ENCODE data around the gene NMB.

Gene NMB

GRCh38 chr15:84616235-84616634 lies 41.8 kb downstream of the NMB start:
- H3K9me3 ChIP-seq, result peaks cover 7% of the 10 kb centered on the region
- H3K36me3 ChIP-seq, result peaks cover 21% of the 10 kb centered on the region
- TF ChIP-seq CTCF (IDR thresholded peaks at IDR 0.05; ENCODE audit: low read depth, low read length), result no peak
- no peak for DNase-seq
- H3K27me3 ChIP-seq, result no peaks in the 10 kb centered on the region
- H3K4me3 ChIP-seq (ENCODE audit: low read depth, low read length), result no peak overlapping the region
- H3K4me1 ChIP-seq, result no peaks in the 10 kb centered on the region

- Histone ChIP-seq H3K4me1 (no peaks in the 10 kb centered on the region), H3K36me3 (peaks cover 26% of the 10 kb centered on the region), H3K4me3 (ENCODE audit: low read depth, low read length) (no peak overlapping the region), H3K27me3 (no peaks in the 10 kb centered on the region), H3K9me3 (no peaks in the 10 kb centered on the region)
- TF ChIP-seq CTCF (IDR thresholded peaks at IDR 0.05; ENCODE audit: low read depth, low read length), result no peak
- DNase-seq, result no peak
Observed at GRCh38 chr15:84611631-84612030, 46.4 kb downstream of the NMB start.

DNA sequence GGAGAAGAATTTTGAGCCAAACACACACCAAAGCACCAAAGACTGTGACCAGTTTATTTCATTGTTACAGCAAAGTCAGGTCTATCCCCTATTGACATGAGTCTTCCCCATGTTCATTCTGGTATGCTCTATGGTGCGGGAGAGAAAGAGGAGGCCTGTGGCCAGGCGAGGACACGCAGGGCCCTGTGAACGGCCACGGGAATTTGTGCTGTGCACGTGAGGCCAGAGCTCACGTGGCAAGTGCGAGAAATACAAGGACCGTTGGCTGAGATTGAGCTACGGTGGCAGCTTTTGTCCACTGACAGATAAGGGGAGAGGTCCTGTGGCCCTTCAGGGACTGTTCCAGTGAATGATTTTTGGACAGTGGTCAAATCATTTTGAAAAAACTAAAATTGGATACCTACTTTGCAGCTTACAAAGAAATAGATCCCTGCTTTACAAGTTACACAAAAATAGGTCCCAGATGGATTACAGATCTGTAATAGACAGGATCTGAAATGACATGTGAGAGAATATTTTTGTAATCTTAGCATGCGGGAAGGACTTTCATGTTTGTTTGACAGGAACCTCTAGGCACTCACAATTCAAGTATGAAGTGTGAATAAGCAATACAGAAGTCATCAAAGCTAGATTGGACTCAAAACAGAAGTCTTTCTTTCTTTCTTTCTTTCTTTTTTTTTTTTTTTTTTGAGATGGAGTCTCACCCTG lies 48.0 kb downstream of the NMB start:
- no peak overlapping the region for H3K4me3 ChIP-seq (ENCODE audit: low read depth, low read length)
- peaks cover 37% of the 10 kb centered on the region for H3K36me3 ChIP-seq
- TF ChIP-seq CTCF (IDR thresholded peaks at IDR 0.05; ENCODE audit: low read depth, low read length), result no peak
- H3K9me3 ChIP-seq, result no peaks in the 10 kb centered on the region
- no peaks in the 10 kb centered on the region for H3K27me3 ChIP-seq
- no peaks in the 10 kb centered on the region for H3K4me1 ChIP-seq
- no peak for DNase-seq

DNA sequence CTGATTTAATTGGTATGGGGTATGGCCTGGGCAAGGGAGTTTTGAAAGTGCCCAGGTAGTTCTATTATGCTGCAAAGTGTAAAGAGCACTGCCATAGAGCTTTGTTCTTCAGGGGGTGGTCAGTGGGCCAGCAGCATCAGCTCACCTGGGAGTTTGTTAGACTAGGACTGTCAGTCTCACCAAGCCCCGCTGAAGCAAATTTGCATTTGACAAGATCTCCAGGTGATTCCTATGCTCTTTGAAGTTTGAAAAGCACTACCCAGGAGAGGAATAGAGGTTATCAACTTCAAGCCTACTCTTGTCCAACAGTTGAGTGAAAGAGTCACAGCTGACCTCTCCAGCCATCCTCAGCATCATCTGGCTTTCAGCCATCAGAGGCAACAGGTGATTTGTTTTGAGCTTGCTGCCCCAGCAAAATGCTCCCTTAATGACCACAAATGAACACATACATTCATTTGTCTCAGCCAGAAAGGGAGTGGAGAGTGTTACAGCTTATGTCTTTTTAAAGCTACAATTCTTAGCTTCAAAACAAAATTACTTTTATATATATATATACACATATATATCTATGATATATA lies 49.2 kb downstream of the NMB start:
- DNase-seq, result no peak
- no peaks in the 10 kb centered on the region for H3K9me3 ChIP-seq
- H3K27me3 ChIP-seq, result no peaks in the 10 kb centered on the region
- no peaks in the 10 kb centered on the region for H3K4me1 ChIP-seq
- TF ChIP-seq CTCF (IDR thresholded peaks at IDR 0.05; ENCODE audit: low read depth, low read length), result no peak
- H3K4me3 ChIP-seq (ENCODE audit: low read depth, low read length), result no peak overlapping the region
- peaks cover 45% of the 10 kb centered on the region for H3K36me3 ChIP-seq

- DNase-seq, result no peak
- Histone ChIP-seq H3K4me1 (no peaks in the 10 kb centered on the region), H3K36me3 (peaks cover 45% of the 10 kb centered on the region), H3K4me3 (ENCODE audit: low read depth, low read length) (no peak overlapping the region), H3K27me3 (no peaks in the 10 kb centered on the region), H3K9me3 (no peaks in the 10 kb centered on the region)
- TF ChIP-seq CTCF (IDR thresholded peaks at IDR 0.05; ENCODE audit: low read depth, low read length), result no peak
Observed at GRCh38 chr15:84606653-84607120, 51.3 kb downstream of the NMB start.

DNA sequence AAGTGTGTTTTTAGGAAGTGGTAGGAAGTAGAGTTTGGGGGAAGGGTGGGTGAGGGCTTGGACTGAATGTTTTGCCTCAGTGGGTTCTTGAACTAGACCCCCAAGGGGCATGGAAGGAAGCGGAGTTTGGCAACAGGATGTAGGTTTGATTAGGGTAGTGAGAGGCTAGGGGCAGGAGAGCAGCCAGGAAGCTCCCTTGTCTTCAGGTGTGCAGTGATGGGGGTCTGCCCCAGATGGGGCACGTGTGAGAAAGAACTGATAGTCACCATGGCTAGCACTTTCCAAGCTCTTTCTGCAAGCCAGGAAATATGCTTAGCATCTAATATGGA lies 52.5 kb downstream of the NMB start:
- no peak for DNase-seq
- Histone ChIP-seq H3K36me3 (peaks cover 39% of the 10 kb centered on the region), H3K27me3 (no peaks in the 10 kb centered on the region), H3K4me1 (no peaks in the 10 kb centered on the region), H3K4me3 (ENCODE audit: low read depth, low read length) (no peak overlapping the region), H3K9me3 (no peaks in the 10 kb centered on the region)
- TF ChIP-seq CTCF (IDR thresholded peaks at IDR 0.05; ENCODE audit: low read depth, low read length), result no peak
